DND-41 (cell line): ENCODE results near the gene ZDHHC7.

Source experiments
- ATAC-seq: fragments of 200-7000 bp; cut with Tn5 transposase; 3 replicates; pipeline ENCODE4 v1.9.1; 2021; ENCODE audit warnings: low read depth; ENCODE audit not compliant: insufficient read depth
- DNase-seq: peaks from one replicate; pipeline ENCODE4 v3.0.0-alpha.2; 2020
- H2AFZ ChIP-seq: 2 replicates; pipeline ENCODE4 v1.6.0; 2012; ENCODE audit warnings: low read depth, low read length
- H3K27ac ChIP-seq: 2 replicates; pipeline ENCODE4 v1.5.1; 2012; ENCODE audit warnings: low read length, inconsistent platforms
- H3K27me3 ChIP-seq: fragments of 200-600 bp; sonication (generic); 2 replicates; pipeline ENCODE4 v1.6.0; 2012; ENCODE audit warnings: low read length, mild to moderate bottlenecking, inconsistent platforms; ENCODE audit not compliant: insufficient read depth, poor library complexity
- H3K36me3 ChIP-seq: 2 replicates; pipeline ENCODE4 v1.5.1; 2012; ENCODE audit warnings: low read length, inconsistent platforms; ENCODE audit not compliant: insufficient read depth
- H3K4me1 ChIP-seq: 2 replicates; pipeline ENCODE4 v1.5.1; 2012; ENCODE audit warnings: mild to moderate bottlenecking, low read length; ENCODE audit not compliant: insufficient read depth
- H3K4me2 ChIP-seq: 2 replicates; pipeline ENCODE4 v1.6.0; 2012; ENCODE audit warnings: mild to moderate bottlenecking, moderate library complexity, low read length, inconsistent platforms; ENCODE audit not compliant: insufficient read depth
- H3K4me3 ChIP-seq, 2 experiments: fragments of 200-600 bp in 1 of 2; shearing (Covaris generic) in 1 of 2; 2 replicates each; pipeline ENCODE4 v1.5.1; 2012 to 2016; ENCODE audit warnings: inconsistent platforms in 2 of 2, low read length in 2 of 2, mild to moderate bottlenecking in 2 of 2, low read depth in 1 of 2, moderate library complexity in 1 of 2
- H3K79me2 ChIP-seq: 2 replicates; pipeline ENCODE4 v1.6.0; 2012; ENCODE audit warnings: low read length, inconsistent platforms; ENCODE audit not compliant: insufficient read depth
- H3K9ac ChIP-seq: 2 replicates; pipeline ENCODE4 v1.6.0; 2012; ENCODE audit warnings: low read depth, mild to moderate bottlenecking, inconsistent platforms, low read length, moderate library complexity
- H3K9me3 ChIP-seq: 2 replicates; pipeline ENCODE4 v1.5.1; 2012; ENCODE audit warnings: low read length, moderate library complexity, mild to moderate bottlenecking, inconsistent platforms; ENCODE audit not compliant: insufficient read depth, severe bottlenecking
- H4K20me1 ChIP-seq: 2 replicates; pipeline ENCODE4 v1.6.0; 2012; ENCODE audit warnings: low read length; ENCODE audit not compliant: insufficient read depth
- CTCF ChIP-seq: IDR thresholded peaks from 2 replicates; pipeline ENCODE4 v1.5.1; 2012; ENCODE audit warnings: borderline replicate concordance, low read length, moderate library complexity, mild to moderate bottlenecking; ENCODE audit not compliant: poor library complexity, severe bottlenecking; ENCODE audit errors: extremely low read depth
- EZH2 ChIP-seq: IDR thresholded peaks from 3 replicates; pipeline ENCODE4 v1.6.1; 2012; ENCODE audit warnings: borderline replicate concordance, low read depth, mild to moderate bottlenecking, moderate library complexity, low read length, inconsistent platforms; ENCODE audit not compliant: severe bottlenecking

The ZDHHC7 gene

DNA sequence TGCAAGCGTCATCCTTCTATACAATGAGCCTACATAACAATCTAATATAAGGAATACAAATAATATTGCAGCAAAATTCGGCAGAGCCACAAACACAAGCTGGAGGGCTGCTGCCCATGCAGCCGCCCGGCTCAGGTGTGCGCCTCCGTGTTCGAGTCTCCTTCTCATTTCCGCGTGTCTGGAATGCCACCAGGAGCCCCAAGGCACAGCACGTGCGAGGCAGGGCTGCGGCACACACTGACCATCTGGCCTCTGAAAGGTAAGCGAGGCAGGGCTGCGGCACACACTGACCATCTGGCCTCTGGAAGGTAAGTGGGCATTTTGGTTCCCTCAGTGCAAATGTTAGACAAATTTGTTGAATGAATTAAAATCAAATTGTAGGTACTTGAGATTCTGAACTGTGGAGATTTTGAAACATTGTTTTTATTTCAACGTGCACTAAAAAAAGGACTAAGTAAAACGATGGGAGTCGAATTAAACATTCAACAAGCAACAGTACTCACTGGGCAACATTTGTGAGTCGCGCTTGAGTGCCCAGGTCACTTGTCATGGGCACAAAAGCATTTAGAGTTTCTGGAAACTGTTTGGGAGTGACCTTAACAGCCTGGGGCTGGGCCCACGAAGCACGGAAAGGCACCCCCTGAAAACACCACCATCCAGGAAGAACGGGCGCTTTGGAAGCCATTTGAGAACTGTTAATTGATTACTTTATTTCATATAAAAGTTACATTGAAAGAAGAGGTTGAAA, 37.4 kb downstream of the ZDHHC7 start:
- Histone ChIP-seq H2AFZ (no peak overlapping the region), H3K79me2 (no peaks in the 10 kb centered on the region), H3K4me3 (no peak overlapping the region), H3K27me3 (no peaks in the 10 kb centered on the region), H3K9ac (no peak overlapping the region), H3K36me3 (peaks cover 49% of the 10 kb centered on the region), H3K4me2 (no peak overlapping the region), H4K20me1 (peaks cover 3% of the 10 kb centered on the region; the same call in 1 of the 2 replicates), H3K4me1 (no peaks in the 10 kb centered on the region), H3K9me3 (no peaks in the 10 kb centered on the region), H3K27ac (no peak overlapping the region)
- ATAC-seq = no peak
- no peak for DNase-seq
- TF ChIP-seq EZH2 = no peak
- TF ChIP-seq CTCF = no peak

DNA sequence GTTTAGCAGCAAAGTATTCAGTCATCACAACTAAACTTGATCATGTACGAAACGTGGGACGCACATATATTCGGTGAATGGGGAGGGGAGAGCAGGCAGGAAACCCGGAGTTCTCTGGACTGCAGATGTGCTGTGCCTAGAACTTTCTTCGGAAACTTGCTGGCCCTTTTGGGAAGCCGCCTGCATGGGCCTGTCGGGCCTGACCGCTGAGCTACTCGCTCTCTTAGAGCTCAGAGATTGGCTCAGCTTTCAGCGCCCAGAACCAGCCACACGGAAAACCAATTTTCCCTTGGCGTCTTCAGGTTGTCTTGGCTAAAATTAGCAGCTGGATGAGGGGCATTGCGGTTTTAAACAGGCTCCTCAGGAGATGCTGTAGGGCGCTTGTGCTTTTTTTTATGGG, 38.1 kb downstream of the ZDHHC7 start:
- ATAC-seq (no peak), DNase-seq (no peak)
- Histone ChIP-seq H3K36me3 (peaks cover 43% of the 10 kb centered on the region), H3K4me1 (no peaks in the 10 kb centered on the region), H3K4me3 (no peak overlapping the region), H3K27ac (no peak overlapping the region), H4K20me1 (peaks cover 3% of the 10 kb centered on the region; the same call in 1 of the 2 replicates), H3K4me2 (no peak overlapping the region), H3K9ac (no peak overlapping the region), H2AFZ (no peak overlapping the region), H3K27me3 (no peaks in the 10 kb centered on the region), H3K9me3 (no peaks in the 10 kb centered on the region), H3K79me2 (no peaks in the 10 kb centered on the region)
- TF ChIP-seq EZH2 (no peak), CTCF (no peak)

DNA sequence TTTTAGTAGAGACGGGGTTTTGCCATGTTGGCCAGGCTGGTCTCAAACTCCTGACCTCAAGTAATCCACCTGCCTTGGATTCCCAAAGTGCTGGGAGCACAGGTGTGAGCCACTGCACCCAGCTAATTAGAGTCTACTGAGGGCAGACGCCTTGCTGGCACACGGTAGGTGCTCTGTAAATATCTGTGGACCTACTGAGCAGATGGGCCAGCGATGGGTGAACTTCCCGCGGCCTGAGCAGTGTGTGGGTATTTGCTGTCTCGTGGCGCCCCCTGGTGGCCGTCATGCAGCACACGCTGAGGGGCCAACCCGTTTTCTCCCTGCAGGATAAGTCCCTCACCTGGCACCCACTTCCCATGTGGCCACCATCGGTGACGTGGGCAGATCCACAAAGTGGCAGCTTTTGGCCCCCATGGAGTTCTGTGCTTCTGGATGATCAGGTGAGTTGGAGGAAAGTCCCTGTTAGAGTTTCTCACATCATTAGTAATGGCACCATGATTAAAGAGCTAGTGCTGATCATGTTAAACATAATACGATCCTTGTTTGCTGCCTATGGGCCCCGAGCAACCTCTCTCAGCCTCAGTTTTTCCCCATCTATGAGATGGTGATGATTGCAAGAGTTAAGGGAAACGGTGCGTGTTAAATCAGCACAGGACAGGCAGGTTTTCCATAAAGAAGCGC, 40.7 kb downstream of the ZDHHC7 start:
- ATAC-seq = peak; percentile 97

More for the DNA sequence above, 40.7 kb downstream of the ZDHHC7 start:
- H3K4me2 ChIP-seq = no peak overlapping the region
- H3K4me3 ChIP-seq = no peak overlapping the region
- H3K79me2 ChIP-seq = no peaks in the 10 kb centered on the region
- no peaks in the 10 kb centered on the region for H3K4me1 ChIP-seq
- peaks cover 17% of the 10 kb centered on the region for H3K36me3 ChIP-seq
- H3K27me3 ChIP-seq = no peaks in the 10 kb centered on the region
- no peak overlapping the region for H3K27ac ChIP-seq
- H3K9ac ChIP-seq = no peak overlapping the region
- peak; percentile 68 for DNase-seq
- no peak overlapping the region; the same call in 1 of the 2 replicates for H2AFZ ChIP-seq
- TF ChIP-seq CTCF = peak; percentile 99
- no peak for TF ChIP-seq EZH2
- H4K20me1 ChIP-seq = peaks cover 3% of the 10 kb centered on the region; the same call in 1 of the 2 replicates
- H3K9me3 ChIP-seq = no peaks in the 10 kb centered on the region
